Caco-2 (cell line): ENCODE measurements around the gene GRIN3B. TPM values are rescaled to one million over a fixed set of nuclear protein-coding genes. Genes with fewer than 3 reads are reported as not detected.

ENCODE experiments used
- BruUV-seq: library from RNA; stranded (reverse); fragments of 400-500 nt; replicated peaks from 2 replicates; lab custom pipeline; 2021; lab: Mats Ljungman, UMichigan
- CTCF ChIA-PET: fragments of 300-600 bp; sonication (Branson Sonifier 250); formaldehyde crosslinking; loops from one replicate; lab custom pipeline; 2022; ENCODE audit warnings: antibody characterized with exemption; lab: Charles Lee
- POLR2A ChIA-PET: fragments of 300-600 bp; sonication (Branson Sonifier 250); formaldehyde crosslinking; loops from one replicate; lab custom pipeline; 2022; ENCODE audit warnings: antibody characterized with exemption; lab: Charles Lee
- DNase-seq, 2 experiments: peaks; one replicate each; pipeline versions ENCODE4 v3.0.0 to v3.0.0-alpha.2; 2020 to 2022
- H3K27me3 ChIP-seq: replicated peaks from 2 replicates; pipeline ENCODE4 v1.6.0; 2011; ENCODE audit warnings: low read length; ENCODE audit not compliant: control insufficient read depth, insufficient read depth
- H3K36me3 ChIP-seq: 2 replicates; pipeline ENCODE4 v1.5.1; 2011; ENCODE audit warnings: low read length; ENCODE audit not compliant: control insufficient read depth, insufficient read depth
- H3K4me1 ChIP-seq: fragments of 250-450 bp; sonication (Bioruptor Pico); 2 replicates; pipeline ENCODE4 v1.5.1; 2020; ENCODE audit warnings: mild to moderate bottlenecking
- H3K4me3 ChIP-seq: 2 replicates; pipeline ENCODE4 v1.5.1; 2011; ENCODE audit warnings: low read depth, mild to moderate bottlenecking, control low read depth, low read length
- H3K9me3 ChIP-seq: fragments of 250-450 bp; sonication (Bioruptor Pico); 2 replicates; pipeline ENCODE4 v1.5.1; 2020; ENCODE audit warnings: mild to moderate bottlenecking, moderate library complexity
- H3K27ac Mint-ChIP-seq: one replicate; pipeline ENCODE4 v1.8.0; 2022; ENCODE audit warnings: mixed read lengths; ENCODE audit not compliant: unreplicated experiment
- H3K27me3 Mint-ChIP-seq: one replicate; pipeline ENCODE4 v1.8.0; 2022; ENCODE audit warnings: mixed read lengths; ENCODE audit not compliant: insufficient read depth, unreplicated experiment
- H3K36me3 Mint-ChIP-seq: one replicate; pipeline ENCODE4 v1.8.0; 2022; ENCODE audit warnings: mild to moderate bottlenecking, mixed read lengths; ENCODE audit not compliant: insufficient read depth, unreplicated experiment
- H3K4me1 Mint-ChIP-seq: one replicate; pipeline ENCODE4 v1.8.0; 2022; ENCODE audit warnings: low read depth, mixed read lengths; ENCODE audit not compliant: unreplicated experiment
- H3K4me3 Mint-ChIP-seq: one replicate; pipeline ENCODE4 v1.8.0; 2022; ENCODE audit warnings: mild to moderate bottlenecking, moderate library complexity, mixed read lengths; ENCODE audit not compliant: unreplicated experiment
- H3K9me3 Mint-ChIP-seq: one replicate; pipeline ENCODE4 v1.8.0; 2022; ENCODE audit warnings: mixed read lengths; ENCODE audit not compliant: unreplicated experiment
- CTCF ChIP-seq, 2 experiments: fragments of 200-600 bp in 1 of 2; IDR thresholded peaks; 1 replicate in 1 of 2; 2 replicates in 1 of 2; pipeline versions ENCODE4 v1.5.1 to v1.8.0; 2011 to 2022; ENCODE audit warnings: antibody characterized with exemption in 1 of 2, control low read depth in 1 of 2, inconsistent platforms in 1 of 2, low read depth in 1 of 2, low read length in 1 of 2, mild to moderate bottlenecking in 1 of 2, moderate library complexity in 1 of 2; ENCODE audit not compliant: insufficient read depth in 1 of 2, severe bottlenecking in 1 of 2, unreplicated experiment in 1 of 2
- intact Hi-C: fragments of 100-400 bp; cut with micrococcal nuclease; formaldehyde crosslinking; loops from one replicate; pipeline ENCODE4 v1.10.0; 2022; ENCODE audit not compliant: unreplicated experiment
- total RNA-seq: library from RNA; stranded (reverse); gene quantifications from 2 replicates; pipeline ENCODE4 v1.2.3, GENCODE V29; 2022

GRIN3B gene
- total RNA-seq, 1 experiment from 2014 or later: 0.41 TPM

- peaks cover 42% of the 10 kb centered on the region for H3K4me1 ChIP-seq
- ChIA-PET CTCF (no interaction called here), POLR2A (no interaction called here)
- no peak for TF ChIP-seq CTCF (IDR thresholded peaks at IDR 0.05; ENCODE audit: insufficient read depth in 1 of 2, low read depth in 1 of 2, low read length in 1 of 2, severe bottlenecking in 1 of 2, unreplicated experiment in 1 of 2)
- no peaks in the 10 kb centered on the region for H3K9me3 Mint-ChIP-seq
- H3K4me3 Mint-ChIP-seq: no peak overlapping the region
- BruUV-seq: no TSS peak
- H3K9me3 ChIP-seq: no peaks in the 10 kb centered on the region
- no peaks in the 10 kb centered on the region for H3K4me1 Mint-ChIP-seq
- H3K27me3 ChIP-seq: no peaks in the 10 kb centered on the region
- H3K4me3 ChIP-seq: no peak overlapping the region
- DNase-seq: no peak
- H3K27ac Mint-ChIP-seq: peak overlapping the region; percentile 91
- no peaks in the 10 kb centered on the region for H3K27me3 Mint-ChIP-seq
- peaks cover 3% of the 10 kb centered on the region for H3K36me3 ChIP-seq
- H3K36me3 Mint-ChIP-seq: peaks cover 76% of the 10 kb centered on the region
- intact Hi-C loops: no loop called here
Measured at GRCh38 chr19:992670-993055, 7.6 kb upstream of the GRIN3B start.

GRCh38 chr19:993361-993830 lies 6.8 kb upstream of the GRIN3B start:
- H3K27me3 Mint-ChIP-seq: peaks cover 3% of the 10 kb centered on the region
- no peaks in the 10 kb centered on the region for H3K9me3 Mint-ChIP-seq
- no peak overlapping the region for H3K4me3 Mint-ChIP-seq
- Histone ChIP-seq H3K27me3 (no peaks in the 10 kb centered on the region), H3K4me1 (peaks cover 42% of the 10 kb centered on the region), H3K9me3 (no peaks in the 10 kb centered on the region), H3K4me3 (no peak overlapping the region), H3K36me3 (peaks cover 3% of the 10 kb centered on the region)
- no peak for TF ChIP-seq CTCF (IDR thresholded peaks at IDR 0.05; ENCODE audit: insufficient read depth in 1 of 2, low read depth in 1 of 2, low read length in 1 of 2, severe bottlenecking in 1 of 2, unreplicated experiment in 1 of 2)
- intact Hi-C loops: no loop called here
- peak; percentile 63 to 86 for DNase-seq
- ChIA-PET CTCF (no interaction called here), POLR2A (no interaction called here)
- peak overlapping the region; percentile 91 for H3K27ac Mint-ChIP-seq
- peaks cover 76% of the 10 kb centered on the region for H3K36me3 Mint-ChIP-seq
- H3K4me1 Mint-ChIP-seq: no peaks in the 10 kb centered on the region
- no TSS peak for BruUV-seq

- intact Hi-C loops: no loop called here
- H3K4me3 Mint-ChIP-seq: no peak overlapping the region
- BruUV-seq: no TSS peak
Measured at GRCh38 chr19:993831-994393, 6.3 kb upstream of the GRIN3B start.

More at GRCh38 chr19:993831-994393, 6.3 kb upstream of the GRIN3B start:
- Histone ChIP-seq H3K4me1 (peaks cover 42% of the 10 kb centered on the region), H3K36me3 (peaks cover 3% of the 10 kb centered on the region), H3K9me3 (no peaks in the 10 kb centered on the region), H3K27me3 (no peaks in the 10 kb centered on the region), H3K4me3 (no peak overlapping the region)
- peaks cover 3% of the 10 kb centered on the region for H3K27me3 Mint-ChIP-seq
- H3K4me1 Mint-ChIP-seq: no peaks in the 10 kb centered on the region
- H3K36me3 Mint-ChIP-seq: peaks cover 76% of the 10 kb centered on the region
- H3K9me3 Mint-ChIP-seq: no peaks in the 10 kb centered on the region
- no peak for TF ChIP-seq CTCF (IDR thresholded peaks at IDR 0.05; ENCODE audit: insufficient read depth in 1 of 2, low read depth in 1 of 2, low read length in 1 of 2, severe bottlenecking in 1 of 2, unreplicated experiment in 1 of 2)
- DNase-seq: no peak
- ChIA-PET POLR2A (no interaction called here), CTCF (no interaction called here)
- no peak overlapping the region for H3K27ac Mint-ChIP-seq
